Breast epithelium (tissue), 3 donors: ENCODE results near the gene HPX.

Source experiments
- POLR2A ChIP-seq: fragments of 450-650 bp; IDR thresholded peaks from one replicate; pipeline ENCODE4 v1.6.1; 2016; ENCODE audit warnings: antibody characterized with exemption, mild to moderate bottlenecking, moderate library complexity
- TF ChIP-seq, protein P1 (sequence below), 3 donors: fragments of 450-650 bp; IDR thresholded peaks; one replicate each; pipeline ENCODE4 v1.5.1; 2016 to 2017; ENCODE audit warnings: antibody characterized with exemption in 3 of 3, mild to moderate bottlenecking in 3 of 3, moderate library complexity in 3 of 3

DNA sequence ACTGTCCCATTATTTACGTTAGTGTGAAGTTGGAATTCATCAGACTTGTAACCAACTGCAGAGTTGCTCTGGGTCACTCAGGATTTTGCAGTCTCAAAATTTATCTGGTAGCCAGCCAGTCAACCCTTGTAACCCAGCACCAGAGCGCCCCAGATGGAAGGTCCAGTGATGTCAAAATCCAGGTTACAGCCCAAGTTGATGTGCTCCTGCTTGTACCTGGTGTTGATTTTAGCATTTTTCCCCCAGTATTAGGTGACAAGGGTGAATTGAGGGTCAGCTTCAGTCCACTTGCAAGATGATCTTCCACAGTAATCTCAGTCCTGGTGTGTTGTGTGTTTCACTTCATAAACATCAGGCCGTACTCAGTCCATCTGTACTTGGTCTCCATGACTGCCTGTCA, 48.0 kb upstream of the HPX start:
- TF ChIP-seq, protein P1, sequence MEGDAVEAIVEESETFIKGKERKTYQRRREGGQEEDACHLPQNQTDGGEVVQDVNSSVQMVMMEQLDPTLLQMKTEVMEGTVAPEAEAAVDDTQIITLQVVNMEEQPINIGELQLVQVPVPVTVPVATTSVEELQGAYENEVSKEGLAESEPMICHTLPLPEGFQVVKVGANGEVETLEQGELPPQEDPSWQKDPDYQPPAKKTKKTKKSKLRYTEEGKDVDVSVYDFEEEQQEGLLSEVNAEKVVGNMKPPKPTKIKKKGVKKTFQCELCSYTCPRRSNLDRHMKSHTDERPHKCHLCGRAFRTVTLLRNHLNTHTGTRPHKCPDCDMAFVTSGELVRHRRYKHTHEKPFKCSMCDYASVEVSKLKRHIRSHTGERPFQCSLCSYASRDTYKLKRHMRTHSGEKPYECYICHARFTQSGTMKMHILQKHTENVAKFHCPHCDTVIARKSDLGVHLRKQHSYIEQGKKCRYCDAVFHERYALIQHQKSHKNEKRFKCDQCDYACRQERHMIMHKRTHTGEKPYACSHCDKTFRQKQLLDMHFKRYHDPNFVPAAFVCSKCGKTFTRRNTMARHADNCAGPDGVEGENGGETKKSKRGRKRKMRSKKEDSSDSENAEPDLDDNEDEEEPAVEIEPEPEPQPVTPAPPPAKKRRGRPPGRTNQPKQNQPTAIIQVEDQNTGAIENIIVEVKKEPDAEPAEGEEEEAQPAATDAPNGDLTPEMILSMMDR (IDR thresholded peaks at IDR 0.05), result no peak
- TF ChIP-seq POLR2A, result no peak
